GM10248 (cell line): ENCODE data around the gene PJA2.

Source experiments
- CTCF ChIA-PET: fragments of 300-600 bp; sonication (Branson Sonifier 250); formaldehyde crosslinking; extraction: SDS; loops from one replicate; lab custom pipeline; 2021; ENCODE audit warnings: antibody characterized with exemption; lab: Yijun Ruan, JAX
- POLR2A ChIA-PET: fragments of 350-650 bp; sonication (Branson Sonifier 250); formaldehyde crosslinking; extraction: SDS; loops from one replicate; lab custom pipeline; 2020; ENCODE audit warnings: antibody characterized with exemption; lab: Yijun Ruan, JAX
- DNase-seq: peaks from one replicate; pipeline ENCODE4 v3.0.0; 2012; ENCODE audit errors: extremely low spot score
- CTCF ChIP-seq: IDR thresholded peaks from 2 replicates; pipeline ENCODE4 v1.5.1; 2012; ENCODE audit warnings: mild to moderate bottlenecking, low read depth; ENCODE audit errors: extremely low read depth, missing control alignments, control extremely low read depth

The PJA2 gene

DNA sequence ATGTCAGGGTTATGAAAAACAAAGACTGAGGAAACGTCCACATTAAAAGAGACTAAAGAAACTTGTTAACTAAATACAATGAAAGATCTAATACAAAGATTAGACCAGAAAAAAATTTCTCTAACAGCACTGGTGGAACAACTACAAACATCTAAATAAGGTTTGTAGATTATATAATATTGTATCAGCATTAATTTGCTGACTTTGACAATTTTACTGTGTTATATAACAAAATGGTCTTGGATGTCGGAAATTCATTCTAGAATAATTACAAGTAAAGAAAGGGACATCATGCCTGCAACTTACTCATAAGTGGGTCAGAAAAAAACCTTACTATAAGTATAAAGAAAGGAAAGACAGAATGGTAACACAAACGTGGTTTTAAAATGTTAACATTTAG, 50.1 kb downstream of the PJA2 start:
- ChIA-PET CTCF (interaction anchor here (1.1 kb wide), 1 partner anchor 11 kb away, joined by 3 read pairs; no protein-coding TSS in a partner anchor), POLR2A (no interaction called here)
- no peak for TF ChIP-seq CTCF
- no peak for DNase-seq

- no peak for DNase-seq
- ChIA-PET CTCF (no interaction called here), POLR2A (no interaction called here)
- no peak for TF ChIP-seq CTCF
Observed at GRCh38 chr5:109357807-109358206, 52.0 kb downstream of the PJA2 start.

DNA sequence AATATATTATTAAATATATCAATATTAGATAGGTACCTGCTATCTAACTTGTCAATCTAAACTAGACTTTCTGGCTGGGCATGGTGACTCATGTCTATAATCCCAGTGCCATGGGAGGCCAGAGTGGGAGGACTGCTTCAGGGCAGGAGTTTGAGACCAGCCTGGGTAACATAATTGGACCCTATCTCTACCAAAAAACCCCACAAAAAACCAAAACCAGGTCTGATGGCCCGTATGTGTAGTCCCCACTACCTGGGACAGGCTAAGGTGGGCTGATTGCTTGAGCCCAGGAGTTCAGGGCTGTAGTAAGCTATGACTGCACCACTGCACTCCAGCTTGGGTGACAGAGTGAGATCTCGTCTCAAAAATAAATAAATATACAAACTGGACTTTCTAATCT, 55.0 kb downstream of the PJA2 start:
- CTCF ChIA-PET, result no interaction called here

GRCh38 chr5:109351988-109352864, 57.5 kb downstream of the PJA2 start:
- ChIA-PET POLR2A (no interaction called here), CTCF (no interaction called here)
- TF ChIP-seq CTCF, result no peak
- DNase-seq, result no peak

More for the DNA sequence above, 55.0 kb downstream of the PJA2 start:
- DNase-seq, result no peak
- POLR2A ChIA-PET, result no interaction called here
- no peak for TF ChIP-seq CTCF

DNA sequence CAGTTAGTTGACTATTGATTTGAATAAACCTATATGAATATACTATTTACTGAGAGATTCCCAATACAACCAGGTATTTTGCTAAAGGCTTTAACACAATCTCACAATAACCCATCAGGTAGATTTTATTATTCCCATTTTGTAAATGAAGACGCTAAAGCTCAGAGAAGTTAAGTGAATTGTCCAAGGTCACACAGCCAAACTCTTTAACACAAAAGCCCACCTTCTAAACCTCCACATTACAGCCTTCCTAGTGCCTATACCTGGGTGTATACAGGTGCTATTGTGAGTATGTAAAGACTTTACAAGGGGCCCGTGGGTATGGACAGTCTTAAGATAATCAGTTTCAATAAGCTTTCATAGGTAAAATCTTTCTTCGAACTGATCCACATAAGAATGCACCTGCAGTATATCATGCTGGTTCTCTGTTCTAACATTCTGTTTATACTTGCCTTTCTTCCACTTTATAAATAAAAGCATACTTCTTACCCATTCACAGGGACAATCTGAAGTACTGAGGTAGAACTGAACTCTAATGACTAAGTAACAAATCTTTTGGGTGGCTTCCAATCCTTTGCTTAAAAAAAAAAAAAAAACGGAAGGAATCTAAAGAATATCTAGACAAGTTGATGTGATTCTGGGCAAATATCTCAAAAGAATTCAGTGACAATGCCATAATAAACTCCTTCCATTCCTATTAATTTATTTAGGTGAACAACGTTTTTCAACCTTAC, 59.1 kb downstream of the PJA2 start:
- ChIA-PET POLR2A (no interaction called here), CTCF (interaction anchor here (2.6 kb wide), 1 partner anchor 12 kb away, joined by 8 read pairs; no protein-coding TSS in a partner anchor)
- TF ChIP-seq CTCF, result no peak
- DNase-seq, result no peak

DNA sequence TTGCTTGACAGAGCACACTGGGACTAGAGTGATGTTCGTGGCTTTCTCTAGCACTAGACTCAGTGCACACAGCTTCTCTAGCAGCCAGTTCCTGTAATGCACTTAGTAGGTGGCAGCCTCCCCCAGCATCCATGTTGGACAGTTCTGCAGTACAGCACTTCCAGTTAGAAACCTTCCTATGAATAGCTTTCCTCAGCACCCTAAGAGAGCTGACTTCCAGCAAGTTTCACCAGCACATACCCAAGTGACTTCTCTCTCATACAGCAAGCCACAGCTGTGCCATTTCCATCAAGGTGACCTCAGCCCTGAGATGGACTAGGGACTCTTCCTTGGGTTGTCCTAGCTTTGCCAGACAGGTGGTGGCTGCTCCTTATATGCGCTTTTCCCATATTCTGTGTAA, 60.4 kb downstream of the PJA2 start:
- POLR2A ChIA-PET, result interaction anchor here (0.6 kb wide), 1 partner anchor 45 kb away, joined by 3 read pairs; no protein-coding TSS in a partner anchor
- CTCF ChIA-PET, result interaction anchor here (0.8 to 2.6 kb wide), 7 partner anchors 10 to 707 kb away, joined by 3 to 8 read pairs (median 3); no protein-coding TSS in a partner anchor
- TF ChIP-seq CTCF, result no peak
- DNase-seq, result no peak
